Measurements from ENCODE around the gene STRN4.

STRN4 gene
- total RNA-seq = 50.4 to 88.9 (median 81.3) reads per million in 9 experiments

- H3K27me3 Mint-ChIP-seq = no peaks in the 10 kb centered on the region
- H3K4me1 Mint-ChIP-seq (ENCODE audit: low read depth in 2 of 2) = peaks cover 37 to 45% of the 10 kb centered on the region in 2 donors
- ATAC-seq (replicated peaks) (peak; percentile 64), DNase-seq (peak; percentile 41 to 50 (median 49))
- H3K9me3 Mint-ChIP-seq = no peaks in the 10 kb centered on the region
- H3K4me3 Mint-ChIP-seq = peak within 1 kb of the TSS; percentile 90 to 92
- H3K27ac Mint-ChIP-seq = peak within 1 kb of the TSS; percentile 95 to 96
- peaks cover 37% of the 10 kb centered on the region for H3K36me3 Mint-ChIP-seq (ENCODE audit: insufficient read depth)
These were observed at the start of gene STRN4 for GRCh38 chr19:46746281-46747057. Gene STRN4, minus strand, starts transcription at chr19:46746450. Its CDS starts 20 bp downstream, at chr19:46746430.

GRCh38 chr19:46791944-46792343, 45.7 kb upstream of the STRN4 start:
- Mint-ChIP-seq H3K9me3 (no peaks in the 10 kb centered on the region), H3K36me3 (ENCODE audit: insufficient read depth) (peaks cover 17% of the 10 kb centered on the region), H3K4me3 (peak overlapping the region in 1 of 2 donors; percentile 3), H3K27me3 (no peaks in the 10 kb centered on the region), H3K4me1 (ENCODE audit: low read depth in 2 of 2) (peaks cover 23 to 25% of the 10 kb centered on the region in 2 donors), H3K27ac (no peak overlapping the region)
- no peak for DNase-seq
- ATAC-seq (replicated peaks) = peak; percentile 34

- ATAC-seq (replicated peaks) = no peak
- H3K27me3 Mint-ChIP-seq = no peaks in the 10 kb centered on the region
- H3K4me3 Mint-ChIP-seq = peak overlapping the region in 1 of 2 donors; percentile 97
- H3K27ac Mint-ChIP-seq = peak overlapping the region in 1 of 2 donors; percentile 88
- H3K4me1 Mint-ChIP-seq (ENCODE audit: low read depth in 2 of 2) = peaks cover 47 to 51% of the 10 kb centered on the region in 2 donors
- no peak for DNase-seq
- peaks cover 41% of the 10 kb centered on the region for H3K36me3 Mint-ChIP-seq (ENCODE audit: insufficient read depth)
- H3K9me3 Mint-ChIP-seq = no peaks in the 10 kb centered on the region
These were observed 43.1 kb upstream of the STRN4 start for GRCh38 chr19:46789371-46789770.

- no peak for ATAC-seq (replicated peaks)
- Mint-ChIP-seq H3K27ac (peak overlapping the region in 1 of 2 donors; percentile 88), H3K4me1 (ENCODE audit: low read depth in 2 of 2) (peaks cover 51 to 55% of the 10 kb centered on the region in 2 donors)
These were observed 42.7 kb upstream of the STRN4 start for GRCh38 chr19:46788968-46789338.

GRCh38 chr19:46788262-46788967, 42.2 kb upstream of the STRN4 start, which contains the start of gene SLC1A5:
Gene SLC1A5, minus strand, starts transcription at chr19:46788594. Its CDS starts 629 bp downstream, at chr19:46787965.
- peaks cover 55 to 60% of the 10 kb centered on the region in 2 donors for H3K4me1 Mint-ChIP-seq (ENCODE audit: low read depth in 2 of 2)
- peak; percentile 94 to 97 (median 97) for DNase-seq
- peaks cover 50% of the 10 kb centered on the region for H3K36me3 Mint-ChIP-seq (ENCODE audit: insufficient read depth)
- peak; percentile 78 for ATAC-seq (replicated peaks)
- H3K27me3 Mint-ChIP-seq = no peaks in the 10 kb centered on the region
- H3K27ac Mint-ChIP-seq = peak within 1 kb of the TSS; percentile 97 to 98
- H3K9me3 Mint-ChIP-seq = no peaks in the 10 kb centered on the region
- H3K4me3 Mint-ChIP-seq = peak within 1 kb of the TSS; percentile 97 to 99

More at GRCh38 chr19:46788968-46789338, 42.7 kb upstream of the STRN4 start:
- Mint-ChIP-seq H3K27me3 (no peaks in the 10 kb centered on the region), H3K9me3 (no peaks in the 10 kb centered on the region), H3K4me3 (peak overlapping the region; percentile 97 to 99), H3K36me3 (ENCODE audit: insufficient read depth) (peaks cover 46% of the 10 kb centered on the region)
- no peak for DNase-seq

GRCh38 chr19:46787331-46788261, 41.3 kb upstream of the STRN4 start:
- ATAC-seq (replicated peaks) = no peak
- peak overlapping the region; percentile 97 to 99 for H3K4me3 Mint-ChIP-seq
- H3K27ac Mint-ChIP-seq = peak overlapping the region; percentile 97 to 98
- peak in 2 of 3 experiments; percentile 28 for DNase-seq
- H3K27me3 Mint-ChIP-seq = no peaks in the 10 kb centered on the region
- H3K36me3 Mint-ChIP-seq (ENCODE audit: insufficient read depth) = peaks cover 51% of the 10 kb centered on the region
- peaks cover 62 to 66% of the 10 kb centered on the region in 2 donors for H3K4me1 Mint-ChIP-seq (ENCODE audit: low read depth in 2 of 2)
- H3K9me3 Mint-ChIP-seq = no peaks in the 10 kb centered on the region

GRCh38 chr19:46787040-46787330, 40.7 kb upstream of the STRN4 start:
- Mint-ChIP-seq H3K4me1 (ENCODE audit: low read depth in 2 of 2) (peaks cover 59 to 62% of the 10 kb centered on the region in 2 donors), H3K4me3 (peak overlapping the region; percentile 97 to 99), H3K27ac (peak overlapping the region; percentile 97 to 98), H3K36me3 (ENCODE audit: insufficient read depth) (peaks cover 54% of the 10 kb centered on the region), H3K9me3 (no peaks in the 10 kb centered on the region), H3K27me3 (no peaks in the 10 kb centered on the region)
- DNase-seq = no peak
- ATAC-seq (replicated peaks) = no peak

GRCh38 chr19:46786236-46787039, 40.2 kb upstream of the STRN4 start:
- DNase-seq = peak; percentile 63 to 76 (median 70)
- peak overlapping the region; percentile 97 to 98 for H3K27ac Mint-ChIP-seq
- peak; percentile 72 for ATAC-seq (replicated peaks)
- peaks cover 59% of the 10 kb centered on the region for H3K36me3 Mint-ChIP-seq (ENCODE audit: insufficient read depth)
- no peaks in the 10 kb centered on the region for H3K27me3 Mint-ChIP-seq
- H3K9me3 Mint-ChIP-seq = no peaks in the 10 kb centered on the region
- H3K4me1 Mint-ChIP-seq (ENCODE audit: low read depth in 2 of 2) = peaks cover 58% of the 10 kb centered on the region in 2 donors
- peak overlapping the region; percentile 97 to 99 for H3K4me3 Mint-ChIP-seq

- peak overlapping the region; percentile 97 to 99 for H3K4me3 Mint-ChIP-seq
- DNase-seq (no peak), ATAC-seq (replicated peaks) (peak; percentile 11)
- peaks cover 55 to 58% of the 10 kb centered on the region in 2 donors for H3K4me1 Mint-ChIP-seq (ENCODE audit: low read depth in 2 of 2)
- H3K36me3 Mint-ChIP-seq (ENCODE audit: insufficient read depth) = peaks cover 65% of the 10 kb centered on the region
- H3K9me3 Mint-ChIP-seq = no peaks in the 10 kb centered on the region
- H3K27ac Mint-ChIP-seq = peak overlapping the region; percentile 97 to 98
- H3K27me3 Mint-ChIP-seq = no peaks in the 10 kb centered on the region
These were observed 39.7 kb upstream of the STRN4 start for GRCh38 chr19:46785980-46786235.

- Mint-ChIP-seq H3K4me1 (ENCODE audit: low read depth in 2 of 2) (peaks cover 55 to 58% of the 10 kb centered on the region in 2 donors), H3K9me3 (no peaks in the 10 kb centered on the region), H3K4me3 (peak overlapping the region; percentile 97 to 99), H3K27ac (peak overlapping the region; percentile 97 to 98), H3K36me3 (ENCODE audit: insufficient read depth) (peaks cover 65% of the 10 kb centered on the region), H3K27me3 (no peaks in the 10 kb centered on the region)
- no peak for DNase-seq
- ATAC-seq (replicated peaks) = no peak
These were observed 39.1 kb upstream of the STRN4 start for GRCh38 chr19:46785054-46785979.

- Mint-ChIP-seq H3K4me3 (peak overlapping the region; percentile 97 to 99), H3K4me1 (ENCODE audit: low read depth in 2 of 2) (peaks cover 55 to 58% of the 10 kb centered on the region in 2 donors), H3K36me3 (ENCODE audit: insufficient read depth) (peaks cover 65% of the 10 kb centered on the region), H3K27me3 (no peaks in the 10 kb centered on the region), H3K27ac (peak overlapping the region; percentile 97 to 98), H3K9me3 (no peaks in the 10 kb centered on the region)
- peak; percentile 3 for ATAC-seq (replicated peaks)
- peak in 2 of 3 experiments; percentile 17 to 21 for DNase-seq
These were observed 38.2 kb upstream of the STRN4 start for GRCh38 chr19:46784262-46785053.
